GM12878 (cell line): ENCODE data around the gene GTPBP4. TPM values are rescaled to one million over a fixed set of nuclear protein-coding genes. Genes with fewer than 3 reads are reported as not detected.

ENCODE experiments used
- ATAC-seq: fragments of 200-7000 bp; cut with Tn5 transposase; 3 replicates; pipeline ENCODE4 v1.9.1; 2020; ENCODE audit warnings: mild to moderate bottlenecking, moderate library complexity
- BruUV-seq: library from RNA; stranded (reverse); fragments of 400-500 nt; replicated peaks from 2 replicates; lab custom pipeline; 2021; lab: Mats Ljungman, UMichigan
- CTCF ChIA-PET: fragments of 300-600 bp; sonication (Branson Sonifier 250); formaldehyde crosslinking; extraction: SDS; loops from one replicate; lab custom pipeline; 2021; ENCODE audit warnings: inconsistent platforms; lab: Yijun Ruan, JAX
- POLR2A ChIA-PET: fragments of 350-600 bp; formaldehyde crosslinking; extraction: SDS; loops from one replicate; lab custom pipeline; 2021; ENCODE audit warnings: inconsistent platforms; lab: Charles Lee
- RAD21 ChIA-PET: fragments of 300-600 bp; sonication (Branson Sonifier 250); formaldehyde crosslinking; loops from one replicate; lab custom pipeline; 2023; ENCODE audit warnings: antibody characterized with exemption; ENCODE audit not compliant: unreplicated experiment; lab: Charles Lee
- SMC1A ChIA-PET: fragments of 300-600 bp; sonication (Branson Sonifier 250); formaldehyde crosslinking; loops from one replicate; lab custom pipeline; 2023; ENCODE audit not compliant: unreplicated experiment, uncharacterized antibody; lab: Charles Lee
- DNase-seq: peaks from one replicate; pipeline ENCODE4 v3.0.0-alpha.2; 2011; ENCODE audit warnings: low read depth, low spot score
- FAIRE-seq: peaks from 3 replicates; lab custom pipeline; 2011; peaks lifted over from hg19 to GRCh38; lab: Jason Lieb, UNC
- H2AFZ ChIP-seq: 2 replicates; pipeline ENCODE4 v1.6.0; 2011; ENCODE audit warnings: low read depth, low read length, control low read depth; ENCODE audit not compliant: control insufficient read depth
- H3K27ac ChIP-seq: 2 replicates; pipeline ENCODE4 v1.5.1; 2011; ENCODE audit warnings: control low read depth; ENCODE audit not compliant: control insufficient read depth, insufficient read depth
- H3K27me3 ChIP-seq, 2 experiments: replicated peaks in 1 of 2; 2 replicates each; pipeline versions ENCODE4 v1.6.0 to v1.6.1; 2011; ENCODE audit warnings: low read length in 1 of 2; ENCODE audit not compliant: control insufficient read depth in 2 of 2, insufficient read depth in 2 of 2
- H3K36me3 ChIP-seq, 2 experiments: 2 replicates each; pipeline ENCODE4 v1.5.1; 2011; ENCODE audit warnings: low read length in 1 of 2; ENCODE audit not compliant: control insufficient read depth in 2 of 2, insufficient read depth in 2 of 2
- H3K4me1 ChIP-seq: 2 replicates; pipeline ENCODE4 v1.6.1; 2011; ENCODE audit warnings: mild to moderate bottlenecking, low read length, moderate library complexity, mixed read lengths; ENCODE audit not compliant: control insufficient read depth, insufficient read depth
- H3K4me2 ChIP-seq: 2 replicates; pipeline ENCODE4 v1.6.0; 2011; ENCODE audit warnings: control low read depth; ENCODE audit not compliant: control insufficient read depth, insufficient read depth
- H3K4me3 ChIP-seq: fragments of 200-600 bp; sonication (generic); 2 replicates; pipeline ENCODE4 v1.5.1; 2016
- H3K79me2 ChIP-seq: 2 replicates; pipeline ENCODE4 v1.6.0; 2011; ENCODE audit warnings: low read length; ENCODE audit not compliant: control insufficient read depth, insufficient read depth
- H3K9ac ChIP-seq: 2 replicates; pipeline ENCODE4 v1.8.0; 2011; ENCODE audit warnings: low read length, control low read depth, mixed read lengths; ENCODE audit not compliant: control insufficient read depth, insufficient read depth
- H3K9me3 ChIP-seq: replicated peaks from 3 replicates; pipeline ENCODE4 v1.5.1; 2011; ENCODE audit warnings: mild to moderate bottlenecking, low read length; ENCODE audit not compliant: control insufficient read depth, insufficient read depth
- H4K20me1 ChIP-seq: 2 replicates; pipeline ENCODE4 v1.6.0; 2011; ENCODE audit not compliant: control insufficient read depth, insufficient read depth
- CBX3 ChIP-seq: fragments of 200-600 bp; sonication (generic); IDR thresholded peaks from 2 replicates; pipeline ENCODE4 v1.6.1; 2016; ENCODE audit warnings: low read depth, borderline replicate concordance
- EGR1 ChIP-seq, 2 experiments: IDR thresholded peaks; 1 replicate in 1 of 2; 2 replicates in 1 of 2; pipeline ENCODE4 v1.6.1; 2011 to 2012; ENCODE audit warnings: low read depth in 2 of 2, low read length in 2 of 2, borderline replicate concordance in 1 of 2, mild to moderate bottlenecking in 1 of 2, moderate library complexity in 1 of 2
- FOS ChIP-seq: IDR thresholded peaks from 3 replicates; pipeline ENCODE4 v1.6.1; 2011; ENCODE audit warnings: borderline replicate concordance; ENCODE audit not compliant: insufficient read length; ENCODE audit errors: extremely low read depth
- NR2C2 ChIP-seq: IDR thresholded peaks from 2 replicates; pipeline ENCODE4 v1.6.1; 2011; ENCODE audit warnings: borderline replicate concordance, low read depth; ENCODE audit not compliant: control insufficient read depth, insufficient read length
- RAD21 ChIP-seq: IDR thresholded peaks from 2 replicates; pipeline ENCODE4 v1.6.1; 2011; ENCODE audit warnings: mild to moderate bottlenecking, low read depth, low read length, moderate library complexity; ENCODE audit not compliant: insufficient read depth
- ZNF24 ChIP-seq: fragments of 450-650 bp; IDR thresholded peaks from 2 replicates; pipeline ENCODE4 v1.6.1; 2017; ENCODE audit warnings: antibody characterized with exemption, mild to moderate bottlenecking
- WGBS: methylation state at CpG from one replicate; pipeline ENCODE4 v1.1.6; 2016; ENCODE audit warnings: low lambda C conversion rate; ENCODE audit not compliant: insufficient replicate concordance, insufficient coverage; ENCODE audit errors: missing lambda C conversion rate; 5-methylcytosine and 5-hydroxymethylcytosine counted together
- in situ Hi-C: fragments of 300-500 bp; cut with MboI; formaldehyde crosslinking; loops from 9 replicates; pipeline ENCODE4 v1.14.3; 2018; ENCODE audit warnings: mixed read lengths
- intact Hi-C: fragments of 100-400 bp; cut with micrococcal nuclease; formaldehyde crosslinking; loops from one replicate; pipeline ENCODE4 v1.14.2; 2022; ENCODE audit not compliant: unreplicated experiment
- polyA plus RNA-seq, 11 experiments: library from polyadenylated mRNA; depleted of rRNA in 4 of 11; unstranded in 6 of 11; stranded (reverse) in 5 of 11; fragments of >200 nt; fragmentation: Nextera tagmentation in 4 of 11; fragmentation: Illumina TruSeq in 1 of 11; extraction: Ambion mirVana in 4 of 11; extraction: Trizol in 1 of 11; gene quantifications; 1 replicate in 1 of 11; 2 replicates in 10 of 11; pipeline versions ENCODE4 v1.2.1 to v1.2.3, GENCODE V29; 2011 to 2016; ENCODE audit warnings: inconsistent platforms in 2 of 11, missing spikeins in 2 of 11, low read depth in 1 of 11
- total RNA-seq, 4 experiments: library from RNA; depleted of rRNA in 3 of 4; stranded (reverse); fragments of >200 nt in 3 of 4; fragmentation: Illumina TruSeq in 1 of 4; extraction: Trizol in 1 of 4; gene quantifications; 2 replicates each; pipeline versions ENCODE4 v1.2.1 to v1.2.3, GENCODE V29; 2013 to 2021
- TF ChIP-seq, protein P1 (sequence below): IDR thresholded peaks from 2 replicates; pipeline ENCODE4 v1.6.1; 2011; ENCODE audit warnings: low read depth, low read length, improper control_type of control experiment, borderline replicate concordance
- TF ChIP-seq, protein P2 (sequence below): IDR thresholded peaks from 2 replicates; pipeline ENCODE4 v1.6.1; 2011; ENCODE audit warnings: mild to moderate bottlenecking, low read depth, low read length, moderate library complexity; ENCODE audit not compliant: insufficient replicate concordance

The GTPBP4 gene
- total and polyA plus RNA-seq, 10 of the 15 experiments (the other 5 are each of a cell fraction or from before 2014, with no cell fraction given) = 58.5 to 118 (median 71.4) TPM

DNA sequence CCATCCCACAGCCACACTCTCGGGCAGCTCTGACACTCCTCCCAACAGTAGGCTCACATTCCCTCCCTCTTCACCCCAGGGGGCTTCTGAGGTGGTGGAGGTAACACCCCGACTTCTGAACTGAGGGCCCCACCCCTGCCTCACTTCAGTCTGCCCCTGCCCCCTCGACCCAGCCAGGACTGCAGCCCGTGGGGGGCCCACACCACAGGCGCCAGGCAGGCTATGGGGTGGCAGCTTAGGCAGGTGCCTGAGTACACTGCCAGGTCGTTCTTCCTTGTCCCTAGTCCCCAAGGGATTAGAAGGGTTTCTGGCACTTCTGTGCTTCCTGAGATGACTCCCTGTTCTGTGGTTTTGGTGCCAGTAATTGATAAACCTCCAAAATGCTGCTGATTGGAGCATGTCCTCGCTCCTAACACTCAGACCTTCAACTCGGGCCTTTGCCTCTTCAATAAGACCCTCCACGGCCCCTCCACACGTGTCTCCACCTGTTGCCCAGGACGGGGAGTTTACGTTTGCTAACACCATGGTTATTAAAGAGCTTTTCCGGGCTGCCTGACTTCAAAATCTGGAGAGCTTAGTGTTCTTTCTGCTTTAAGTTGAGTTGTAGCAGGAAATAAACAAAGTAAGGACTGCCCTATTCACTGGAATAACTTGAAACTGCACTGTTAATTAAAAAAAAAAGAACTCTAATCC is 33.0 kb upstream of the GTPBP4 start (continued):
- TF ChIP-seq CBX3 = no peak

DNA sequence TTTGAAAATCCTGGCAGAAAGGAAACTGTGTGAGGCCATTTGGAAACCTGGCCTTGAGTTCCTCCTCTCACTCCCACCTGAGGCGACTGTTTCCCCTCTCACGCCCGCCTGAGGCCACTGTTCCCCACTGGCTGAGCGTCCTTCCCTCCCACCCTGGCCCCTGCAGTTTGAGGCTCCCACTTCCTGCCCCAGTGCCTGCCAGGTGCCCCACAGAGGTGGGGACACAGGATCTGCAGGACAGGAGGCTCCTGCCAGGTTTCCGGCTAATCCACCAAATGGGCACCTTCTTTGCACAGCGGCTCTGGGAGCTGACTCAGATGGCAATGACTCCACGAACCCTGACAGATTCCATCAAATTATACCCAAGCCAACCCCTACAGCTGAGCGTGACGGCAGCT is 32.4 kb upstream of the GTPBP4 start:
- no peak overlapping the region for H3K9ac ChIP-seq
- peaks cover 0 to 2% of the 10 kb centered on the region in 2 experiments; a peak in 3 of 4 replicates for H3K27me3 ChIP-seq
- ATAC-seq (peak; percentile 35; the same call in 2 of the 3 replicates), DNase-seq (no peak), FAIRE-seq (no peak)
- TF ChIP-seq, protein P1, sequence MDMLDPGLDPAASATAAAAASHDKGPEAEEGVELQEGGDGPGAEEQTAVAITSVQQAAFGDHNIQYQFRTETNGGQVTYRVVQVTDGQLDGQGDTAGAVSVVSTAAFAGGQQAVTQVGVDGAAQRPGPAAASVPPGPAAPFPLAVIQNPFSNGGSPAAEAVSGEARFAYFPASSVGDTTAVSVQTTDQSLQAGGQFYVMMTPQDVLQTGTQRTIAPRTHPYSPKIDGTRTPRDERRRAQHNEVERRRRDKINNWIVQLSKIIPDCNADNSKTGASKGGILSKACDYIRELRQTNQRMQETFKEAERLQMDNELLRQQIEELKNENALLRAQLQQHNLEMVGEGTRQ = no peak
- TF ChIP-seq RAD21 (0 out of 2 replicates have a peak, but pooled peaks have one; percentile 32), NR2C2 (no peak), FOS (no peak), EGR1 (IDR thresholded peaks at IDR 0.05; ENCODE audit: borderline replicate concordance in 1 of 2, low read depth in 2 of 2, low read length in 2 of 2) (no peak), ZNF24 (no peak)
- TF ChIP-seq, protein P2, sequence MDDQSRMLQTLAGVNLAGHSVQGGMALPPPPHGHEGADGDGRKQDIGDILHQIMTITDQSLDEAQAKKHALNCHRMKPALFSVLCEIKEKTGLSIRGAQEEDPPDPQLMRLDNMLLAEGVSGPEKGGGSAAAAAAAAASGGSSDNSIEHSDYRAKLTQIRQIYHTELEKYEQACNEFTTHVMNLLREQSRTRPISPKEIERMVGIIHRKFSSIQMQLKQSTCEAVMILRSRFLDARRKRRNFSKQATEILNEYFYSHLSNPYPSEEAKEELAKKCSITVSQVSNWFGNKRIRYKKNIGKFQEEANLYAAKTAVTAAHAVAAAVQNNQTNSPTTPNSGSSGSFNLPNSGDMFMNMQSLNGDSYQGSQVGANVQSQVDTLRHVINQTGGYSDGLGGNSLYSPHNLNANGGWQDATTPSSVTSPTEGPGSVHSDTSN = no peak
- in situ Hi-C loops (no loop called here), intact Hi-C loops (no loop called here)
- POLR2A ChIA-PET = no interaction called here
- BruUV-seq = no TSS peak
- H4K20me1 ChIP-seq = no peaks in the 10 kb centered on the region
- CTCF ChIA-PET = no interaction called here
- no peak overlapping the region for H3K27ac ChIP-seq
- RAD21 ChIA-PET = no interaction called here
- 72% methylated on average over 9 of the region's 9 CpGs for WGBS
- SMC1A ChIA-PET = no interaction called here
- no peak overlapping the region for H3K4me3 ChIP-seq
- H3K79me2 ChIP-seq = no peaks in the 10 kb centered on the region
- H3K36me3 ChIP-seq = no peaks in the 10 kb centered on the region
- H2AFZ ChIP-seq = no peak overlapping the region
- no peaks in the 10 kb centered on the region for H3K9me3 ChIP-seq
- no peaks in the 10 kb centered on the region for H3K4me1 ChIP-seq
- no peak overlapping the region for H3K4me2 ChIP-seq
